ENCODE data around the gene WDFY4. TPM values are rescaled to one million over a fixed set of nuclear protein-coding genes. Genes with fewer than 3 reads are reported as not detected.

The WDFY4 gene
- total and polyA plus RNA-seq, 2 of the 4 experiments (the other 2 are of a cell fraction): not detected

GRCh38 chr10:49023071-49023470 lies 338.4 kb downstream of the WDFY4 start:
- H3K4me3 ChIP-seq (ENCODE audit: insufficient read depth, low read depth, low read length): no peak overlapping the region
- H2AK9ac ChIP-seq (replicated peaks; ENCODE audit: low read depth, low read length, poor library complexity): no peak overlapping the region
- H3K9me3 ChIP-seq (ENCODE audit: control insufficient read depth, insufficient read depth, low read length): no peaks in the 10 kb centered on the region
- peaks cover 10% of the 10 kb centered on the region; the same call in 1 of the 2 replicates for H3K9me1 ChIP-seq (ENCODE audit: insufficient read depth, low read length)
- no peak overlapping the region for H3K23ac ChIP-seq (ENCODE audit: low read depth, low read length)
- no peak overlapping the region for H3K9ac ChIP-seq (ENCODE audit: low read depth, low read length)
- intact Hi-C loops (cut with micrococcal nuclease): no loop called here
- H2BK15ac ChIP-seq (ENCODE audit: low read depth, low read length): no peak overlapping the region
- no peak overlapping the region for H2BK20ac ChIP-seq (ENCODE audit: low read depth, low read length)
- no peaks in the 10 kb centered on the region for H3K79me1 ChIP-seq (ENCODE audit: low read depth in 1 of 2, low read length in 2 of 2)
- no TSS peak for BruUV-seq (replicated peaks)
- H3K27ac ChIP-seq (ENCODE audit: insufficient read depth, low read length): no peak overlapping the region
- no peak overlapping the region for H3K4ac ChIP-seq (ENCODE audit: low read depth, low read length)
- dilution Hi-C loops (cut with HindIII; ENCODE audit: low sequenced_read_pairs, unreplicated experiment): no loop called here
- ChIA-PET POLR2A (ENCODE audit: unreplicated experiment) (no interaction called here), CTCF (no interaction called here)
- no peak overlapping the region for H4K91ac ChIP-seq (ENCODE audit: insufficient read depth, low read depth, low read length)
- H4K8ac ChIP-seq (ENCODE audit: low read depth in 2 of 2, low read length in 2 of 2): no peak overlapping the region
- H3K56ac ChIP-seq (ENCODE audit: extremely low read depth, insufficient read depth, low read length): no peak overlapping the region
- no peak overlapping the region for H2BK5ac ChIP-seq (ENCODE audit: low read depth, low read length, poor library complexity, severe bottlenecking)
- H3K4me2 ChIP-seq (ENCODE audit: low read depth, low read length): no peak overlapping the region
- WGBS, 2 experiments (ENCODE audit: extremely low coverage in 2 of 2, insufficient read length in 1 of 2): no CpG with 5 or more reads among the region's 2 CpGs
- H3K4me1 ChIP-seq (ENCODE audit: control insufficient read depth, insufficient read depth, low read length): peaks cover 7% of the 10 kb centered on the region; the same call in 1 of the 2 replicates
- no peak for TF ChIP-seq MXI1 (IDR thresholded peaks at IDR 0.05; ENCODE audit: borderline replicate concordance, low read depth, low read length)
- no peak for TF ChIP-seq CHD1 (IDR thresholded peaks at IDR 0.05; ENCODE audit: low read depth, low read length)
- no peak for TF ChIP-seq MAFK (IDR thresholded peaks at IDR 0.05; ENCODE audit: low read depth, low read length)
- TF ChIP-seq CEBPB (IDR thresholded peaks at IDR 0.05; ENCODE audit: low read depth, low read length): no peak
- no peak for TF ChIP-seq POLR2A (IDR thresholded peaks at IDR 0.05; ENCODE audit: low read depth, low read length)
- no peak for TF ChIP-seq RCOR1 (IDR thresholded peaks at IDR 0.05; ENCODE audit: insufficient replicate concordance, low read length)
- TF ChIP-seq, protein P1, sequence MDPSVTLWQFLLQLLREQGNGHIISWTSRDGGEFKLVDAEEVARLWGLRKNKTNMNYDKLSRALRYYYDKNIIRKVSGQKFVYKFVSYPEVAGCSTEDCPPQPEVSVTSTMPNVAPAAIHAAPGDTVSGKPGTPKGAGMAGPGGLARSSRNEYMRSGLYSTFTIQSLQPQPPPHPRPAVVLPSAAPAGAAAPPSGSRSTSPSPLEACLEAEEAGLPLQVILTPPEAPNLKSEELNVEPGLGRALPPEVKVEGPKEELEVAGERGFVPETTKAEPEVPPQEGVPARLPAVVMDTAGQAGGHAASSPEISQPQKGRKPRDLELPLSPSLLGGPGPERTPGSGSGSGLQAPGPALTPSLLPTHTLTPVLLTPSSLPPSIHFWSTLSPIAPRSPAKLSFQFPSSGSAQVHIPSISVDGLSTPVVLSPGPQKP (IDR thresholded peaks at IDR 0.05; ENCODE audit: borderline replicate concordance, low read depth, low read length): no peak
- TF ChIP-seq NFE2L2 (IDR thresholded peaks at IDR 0.05; ENCODE audit: low read depth, low read length): no peak
- TF ChIP-seq, protein P2, sequence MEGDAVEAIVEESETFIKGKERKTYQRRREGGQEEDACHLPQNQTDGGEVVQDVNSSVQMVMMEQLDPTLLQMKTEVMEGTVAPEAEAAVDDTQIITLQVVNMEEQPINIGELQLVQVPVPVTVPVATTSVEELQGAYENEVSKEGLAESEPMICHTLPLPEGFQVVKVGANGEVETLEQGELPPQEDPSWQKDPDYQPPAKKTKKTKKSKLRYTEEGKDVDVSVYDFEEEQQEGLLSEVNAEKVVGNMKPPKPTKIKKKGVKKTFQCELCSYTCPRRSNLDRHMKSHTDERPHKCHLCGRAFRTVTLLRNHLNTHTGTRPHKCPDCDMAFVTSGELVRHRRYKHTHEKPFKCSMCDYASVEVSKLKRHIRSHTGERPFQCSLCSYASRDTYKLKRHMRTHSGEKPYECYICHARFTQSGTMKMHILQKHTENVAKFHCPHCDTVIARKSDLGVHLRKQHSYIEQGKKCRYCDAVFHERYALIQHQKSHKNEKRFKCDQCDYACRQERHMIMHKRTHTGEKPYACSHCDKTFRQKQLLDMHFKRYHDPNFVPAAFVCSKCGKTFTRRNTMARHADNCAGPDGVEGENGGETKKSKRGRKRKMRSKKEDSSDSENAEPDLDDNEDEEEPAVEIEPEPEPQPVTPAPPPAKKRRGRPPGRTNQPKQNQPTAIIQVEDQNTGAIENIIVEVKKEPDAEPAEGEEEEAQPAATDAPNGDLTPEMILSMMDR (conservative IDR thresholded peaks at IDR 0.05; ENCODE audit: low read depth, low read length): no peak
- TF ChIP-seq BHLHE40 (IDR thresholded peaks at IDR 0.05; ENCODE audit: low read depth, low read length): no peak
- TF ChIP-seq RAD21 (IDR thresholded peaks at IDR 0.05; ENCODE audit: low read length): no peak
- no peak for TF ChIP-seq SMC3 (IDR thresholded peaks at IDR 0.05; ENCODE audit: low read depth, low read length)
- TF ChIP-seq, protein P3, sequence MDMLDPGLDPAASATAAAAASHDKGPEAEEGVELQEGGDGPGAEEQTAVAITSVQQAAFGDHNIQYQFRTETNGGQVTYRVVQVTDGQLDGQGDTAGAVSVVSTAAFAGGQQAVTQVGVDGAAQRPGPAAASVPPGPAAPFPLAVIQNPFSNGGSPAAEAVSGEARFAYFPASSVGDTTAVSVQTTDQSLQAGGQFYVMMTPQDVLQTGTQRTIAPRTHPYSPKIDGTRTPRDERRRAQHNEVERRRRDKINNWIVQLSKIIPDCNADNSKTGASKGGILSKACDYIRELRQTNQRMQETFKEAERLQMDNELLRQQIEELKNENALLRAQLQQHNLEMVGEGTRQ (IDR thresholded peaks at IDR 0.05; ENCODE audit: low read depth, low read length): no peak
- TF ChIP-seq RFX5 (IDR thresholded peaks at IDR 0.05; ENCODE audit: low read depth, low read length): no peak
- H3K36me3 ChIP-seq (ENCODE audit: control insufficient read depth, insufficient read depth, low read length): peaks cover 4% of the 10 kb centered on the region; the same call in 1 of the 2 replicates
- H2BK120ac ChIP-seq (ENCODE audit: low read depth, low read length): no peak overlapping the region
- no peak for DNase-seq
- ATAC-seq (ENCODE audit: low read depth): no peak
- in situ Hi-C loops (cut with MboI; ENCODE audit: low sequenced_read_pairs): no loop called here
- H4K5ac ChIP-seq (ENCODE audit: low read depth, low read length): no peak overlapping the region
- H2AK5ac ChIP-seq (ENCODE audit: low read depth, low read length): no peak overlapping the region
- no peak overlapping the region; the same call in 1 of the 2 replicates for H3K18ac ChIP-seq (ENCODE audit: low read depth, low read length)
- no peaks in the 10 kb centered on the region for H3K27me3 ChIP-seq (ENCODE audit: control insufficient read depth, insufficient read depth, low read length)
- no peak overlapping the region for H2AFZ ChIP-seq (replicated peaks; ENCODE audit: low read length, poor library complexity)
- no peak overlapping the region for H3K14ac ChIP-seq (replicated peaks; ENCODE audit: low read depth, low read length)
- H4K20me1 ChIP-seq (ENCODE audit: insufficient read depth, low read length): no peaks in the 10 kb centered on the region

All from IMR-90 (cell line).